NCI-H1105 (cell line): ENCODE results near the gene ATP4B.

Source experiments
- DNase-seq: peaks from one replicate; lab custom pipeline; 2025; lab: John Stamatoyannopoulos, UW

Gene ATP4B

GRCh38 chr13:113657851-113658741 lies at the start of gene ATP4B:
ATP4B (minus strand) TSS chr13:113658198; CDS start chr13:113658144, 54 bp downstream.
- DNase-seq: no peak

- no peak for DNase-seq
Observed at GRCh38 chr13:113672002-113672651, 14.1 kb upstream of the ATP4B start.

GRCh38 chr13:113671066-113672001 lies 13.3 kb upstream of the ATP4B start:
- DNase-seq: no peak

- no peak for DNase-seq
Observed at GRCh38 chr13:113670541-113670940, 12.5 kb upstream of the ATP4B start.

- no peak for DNase-seq
Observed at GRCh38 chr13:113669755-113670341, 11.8 kb upstream of the ATP4B start.

- DNase-seq: no peak
Observed at GRCh38 chr13:113669231-113669754, 11.3 kb upstream of the ATP4B start.

- DNase-seq: no peak
Observed at GRCh38 chr13:113668491-113668971, 10.5 kb upstream of the ATP4B start.

GRCh38 chr13:113667771-113668490 lies 9.9 kb upstream of the ATP4B start:
- DNase-seq: no peak

GRCh38 chr13:113666951-113667701 lies 9.1 kb upstream of the ATP4B start, which contains the start of gene GRK1:
GRK1 (plus strand) TSS chr13:113667219; CDS start chr13:113667387, 168 bp downstream.
- no peak for DNase-seq

- DNase-seq: no peak
Observed at GRCh38 chr13:113666329-113666670, 8.3 kb upstream of the ATP4B start.

- DNase-seq: no peak
Observed at GRCh38 chr13:113665597-113666328, 7.8 kb upstream of the ATP4B start.

GRCh38 chr13:113664751-113665596 lies 7.0 kb upstream of the ATP4B start:
- no peak for DNase-seq

GRCh38 chr13:113663934-113664333 lies 5.9 kb upstream of the ATP4B start:
- DNase-seq: no peak

GRCh38 chr13:113661509-113661908 lies 3.5 kb upstream of the ATP4B start:
- DNase-seq: no peak

GRCh38 chr13:113660066-113660465 lies 2.1 kb upstream of the ATP4B start:
- DNase-seq: no peak

GRCh38 chr13:113659337-113659736 lies 1.3 kb upstream of the ATP4B start:
- no peak for DNase-seq

GRCh38 chr13:113658836-113659235 lies 838 bp upstream of the ATP4B start:
- DNase-seq: no peak
